HEK293T (cell line): ENCODE data around the gene CAV2.

Experiments
- ARNT ChIP-seq: fragments of 450-650 bp; IDR thresholded peaks from 2 replicates; pipeline ENCODE4 v1.6.1; 2017; ENCODE audit warnings: mild to moderate bottlenecking
- BHLHE40 ChIP-seq: fragments of 450-650 bp; IDR thresholded peaks from 2 replicates; pipeline ENCODE4 v1.6.1; 2016; ENCODE audit warnings: mild to moderate bottlenecking, moderate library complexity, borderline replicate concordance
- ELF4 ChIP-seq: fragments of 450-650 bp; IDR thresholded peaks from 2 replicates; pipeline ENCODE4 v1.6.1; 2017; ENCODE audit warnings: antibody characterized with exemption
- FOXA1 ChIP-seq: fragments of 450-650 bp; IDR thresholded peaks from 2 replicates; pipeline ENCODE4 v1.6.1; 2016; ENCODE audit warnings: mild to moderate bottlenecking
- FOXK2 ChIP-seq: fragments of 450-650 bp; IDR thresholded peaks from 2 replicates; pipeline ENCODE4 v1.6.1; 2016; ENCODE audit warnings: mild to moderate bottlenecking
- FOXM1 ChIP-seq: fragments of 450-650 bp; IDR thresholded peaks from 2 replicates; pipeline ENCODE4 v1.6.1; 2017; ENCODE audit warnings: mild to moderate bottlenecking, borderline replicate concordance
- HDGF ChIP-seq: fragments of 450-650 bp; IDR thresholded peaks from 2 replicates; pipeline ENCODE4 v1.6.1; 2017; ENCODE audit warnings: antibody characterized with exemption, borderline replicate concordance
- NFRKB ChIP-seq: fragments of 450-650 bp; IDR thresholded peaks from 2 replicates; pipeline ENCODE4 v1.6.1; 2016; ENCODE audit warnings: mild to moderate bottlenecking, moderate library complexity
- SP1 ChIP-seq: fragments of 450-650 bp; IDR thresholded peaks from 2 replicates; pipeline ENCODE4 v1.6.1; 2017
- SUZ12 ChIP-seq: fragments of 450-650 bp; IDR thresholded peaks from 2 replicates; pipeline ENCODE4 v1.6.1; 2016; ENCODE audit warnings: mild to moderate bottlenecking
- TARDBP ChIP-seq: fragments of 450-650 bp; IDR thresholded peaks from 2 replicates; pipeline ENCODE4 v1.6.1; 2016

- TF ChIP-seq FOXA1 (no peak), SP1 (no peak), BHLHE40 (no peak), SUZ12 (no peak), ARNT (no peak), FOXK2 (no peak), HDGF (no peak), ELF4 (no peak), TARDBP (no peak), FOXM1 (no peak), NFRKB (no peak)
These were observed 49.6 kb upstream of the CAV2 start for GRCh38 chr7:116449950-116450349.
